ACC112 (cell line): ENCODE results near the gene C19orf81.

Source experiments
- H2AFZ ChIP-seq: fragments of 200-600 bp; sonication (generic); one replicate; pipeline ENCODE4 v1.6.0; 2017; ENCODE audit warnings: antibody characterized with exemption, low read length; ENCODE audit not compliant: unreplicated experiment
- H3K27ac ChIP-seq: fragments of 200-600 bp; sonication (generic); 2 replicates; pipeline ENCODE4 v1.5.1; 2014; ENCODE audit warnings: low read depth, mild to moderate bottlenecking, antibody characterized with exemption, low read length, moderate library complexity
- H3K27me3 ChIP-seq: fragments of 200-600 bp; sonication (generic); 2 replicates; pipeline ENCODE4 v1.6.1; 2014; ENCODE audit warnings: mild to moderate bottlenecking, antibody characterized with exemption, low read length, moderate library complexity, mixed read lengths; ENCODE audit not compliant: insufficient read depth
- H3K36me3 ChIP-seq: fragments of 200-600 bp; sonication (generic); 2 replicates; pipeline ENCODE4 v1.6.1; 2016; ENCODE audit warnings: mild to moderate bottlenecking, antibody characterized with exemption, low read length, moderate library complexity, mixed read lengths; ENCODE audit not compliant: insufficient read depth
- H3K4me1 ChIP-seq: fragments of 200-600 bp; sonication (generic); one replicate; pipeline ENCODE4 v1.6.1; 2016; ENCODE audit warnings: low read length, mixed read lengths; ENCODE audit not compliant: insufficient read depth, unreplicated experiment, control insufficient read depth
- H3K4me3 ChIP-seq: fragments of 200-600 bp; sonication (generic); 2 replicates; pipeline ENCODE4 v1.5.1; 2014; ENCODE audit warnings: mild to moderate bottlenecking, low read depth, low read length
- H3K79me2 ChIP-seq: fragments of 200-600 bp; sonication (generic); one replicate; pipeline ENCODE4 v1.6.0; 2016; ENCODE audit warnings: low read length; ENCODE audit not compliant: control insufficient read depth, unreplicated experiment, insufficient read depth

C19orf81 gene

GRCh38 chr19:50686310-50687032, 37.2 kb downstream of the C19orf81 start:
- no peak overlapping the region for H3K4me3 ChIP-seq
- no peaks in the 10 kb centered on the region for H3K36me3 ChIP-seq

GRCh38 chr19:50688766-50689165, 39.5 kb downstream of the C19orf81 start:
- peaks cover 10% of the 10 kb centered on the region for H3K27me3 ChIP-seq

More at GRCh38 chr19:50686310-50687032, 37.2 kb downstream of the C19orf81 start:
- no peak overlapping the region for H2AFZ ChIP-seq
- no peak overlapping the region for H3K27ac ChIP-seq
- no peaks in the 10 kb centered on the region for H3K4me1 ChIP-seq
- peaks cover 3% of the 10 kb centered on the region; the same call in 1 of the 2 replicates for H3K27me3 ChIP-seq
- no peaks in the 10 kb centered on the region for H3K79me2 ChIP-seq

DNA sequence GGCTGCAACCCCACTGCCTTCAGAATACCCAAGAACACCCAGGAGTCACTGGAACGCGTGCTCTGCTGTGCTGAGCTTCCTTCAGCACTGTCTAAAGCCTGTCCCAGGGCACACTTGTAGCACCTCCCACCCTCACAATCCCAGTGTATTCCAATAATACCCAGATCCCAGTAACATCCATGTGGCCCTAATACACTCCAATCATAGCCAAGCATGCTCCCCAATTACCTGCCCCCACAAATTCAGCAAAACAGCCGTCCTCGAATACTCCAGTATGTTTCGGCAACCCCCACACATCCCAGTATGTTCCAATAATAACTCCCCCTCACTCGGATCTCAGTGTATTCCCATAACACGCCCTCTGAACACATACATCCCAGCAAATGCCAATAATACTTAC, 41.2 kb downstream of the C19orf81 start:
- Histone ChIP-seq H3K4me1 (no peaks in the 10 kb centered on the region), H3K27me3 (peaks cover 18% of the 10 kb centered on the region), H3K27ac (no peak overlapping the region), H2AFZ (no peak overlapping the region), H3K4me3 (no peak overlapping the region), H3K36me3 (no peaks in the 10 kb centered on the region), H3K79me2 (no peaks in the 10 kb centered on the region)

More at GRCh38 chr19:50688766-50689165, 39.5 kb downstream of the C19orf81 start:
- Histone ChIP-seq H3K4me1 (no peaks in the 10 kb centered on the region), H3K4me3 (no peak overlapping the region), H3K36me3 (no peaks in the 10 kb centered on the region), H2AFZ (no peak overlapping the region), H3K79me2 (no peaks in the 10 kb centered on the region), H3K27ac (no peak overlapping the region)

DNA sequence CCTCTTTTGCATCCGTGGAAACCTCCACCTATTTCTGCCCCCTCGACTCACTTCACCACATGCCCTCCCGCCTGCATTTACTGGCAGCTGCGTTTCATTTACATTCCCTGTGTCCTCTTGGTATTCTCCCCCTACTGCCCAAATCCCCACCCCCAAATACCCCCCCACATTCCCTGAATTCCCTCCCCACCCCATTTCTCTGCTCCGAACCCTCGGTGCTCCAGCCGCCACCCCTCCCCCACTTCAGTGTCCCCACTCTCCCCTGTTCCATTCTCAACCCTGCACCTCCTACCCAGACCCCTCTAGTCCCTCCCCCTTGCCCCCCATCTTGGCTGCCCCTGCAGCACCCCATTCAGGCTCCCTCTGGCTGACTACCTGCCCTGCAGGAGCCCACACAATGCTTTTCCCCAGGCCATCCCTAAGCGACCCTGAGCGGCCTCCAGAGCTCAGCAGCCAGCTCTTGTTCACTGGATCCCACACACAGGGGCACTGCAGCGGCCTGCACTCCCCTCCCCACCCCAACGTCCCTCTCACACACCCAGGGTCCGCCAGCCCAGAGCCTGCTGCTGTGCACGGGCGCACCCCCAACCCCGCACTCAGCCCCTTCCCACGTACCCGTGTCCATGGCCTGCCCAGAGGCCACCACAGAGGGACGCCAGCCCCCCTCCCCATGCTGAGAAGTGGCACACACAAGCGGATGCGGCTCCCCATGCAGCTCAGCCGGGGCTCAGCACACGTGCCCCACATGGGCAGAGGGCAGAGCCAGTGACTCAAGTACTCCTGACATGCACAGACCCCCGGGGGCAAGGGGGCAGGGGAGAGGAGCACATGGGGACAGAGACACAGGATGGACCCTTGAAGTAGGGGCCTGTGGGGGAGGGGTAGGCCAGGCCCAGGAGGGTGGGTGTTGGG, 44.1 kb downstream of the C19orf81 start:
- H3K27me3 ChIP-seq = peaks cover 25% of the 10 kb centered on the region
- H3K4me3 ChIP-seq = no peak overlapping the region
- no peaks in the 10 kb centered on the region for H3K79me2 ChIP-seq
- H3K27ac ChIP-seq = no peak overlapping the region
- H3K4me1 ChIP-seq = no peaks in the 10 kb centered on the region
- no peaks in the 10 kb centered on the region for H3K36me3 ChIP-seq
- H2AFZ ChIP-seq = no peak overlapping the region

DNA sequence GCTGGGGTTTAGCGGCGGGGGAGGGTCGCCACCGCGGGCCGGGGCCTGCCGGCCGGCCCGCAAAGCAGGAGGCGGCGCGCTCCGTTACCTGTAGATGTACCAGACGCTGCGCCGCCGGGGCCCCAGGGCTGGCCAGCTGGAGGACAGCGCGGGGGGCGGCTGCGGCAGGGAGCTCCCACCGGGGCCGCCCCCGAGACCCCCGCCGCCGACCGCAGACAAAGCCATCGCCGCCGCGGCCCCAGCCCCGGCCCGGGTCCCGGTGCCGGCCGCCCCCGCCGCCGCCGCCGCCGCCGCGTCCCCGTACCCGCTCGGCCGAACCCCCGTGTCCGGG, 45.5 kb downstream of the C19orf81 start:
- no peak overlapping the region for H2AFZ ChIP-seq
- peaks cover 35% of the 10 kb centered on the region for H3K27me3 ChIP-seq
- no peaks in the 10 kb centered on the region for H3K4me1 ChIP-seq
- H3K36me3 ChIP-seq = no peaks in the 10 kb centered on the region
- no peaks in the 10 kb centered on the region for H3K79me2 ChIP-seq
- H3K4me3 ChIP-seq = no peak overlapping the region
- no peak overlapping the region for H3K27ac ChIP-seq

GRCh38 chr19:50695251-50696093, 46.2 kb downstream of the C19orf81 start:
- H3K27me3 ChIP-seq = peaks cover 35% of the 10 kb centered on the region
- no peaks in the 10 kb centered on the region for H3K36me3 ChIP-seq
- H3K27ac ChIP-seq = no peak overlapping the region
- H3K4me1 ChIP-seq = no peaks in the 10 kb centered on the region
- H3K4me3 ChIP-seq = no peak overlapping the region
- no peak overlapping the region for H2AFZ ChIP-seq
- H3K79me2 ChIP-seq = no peaks in the 10 kb centered on the region

DNA sequence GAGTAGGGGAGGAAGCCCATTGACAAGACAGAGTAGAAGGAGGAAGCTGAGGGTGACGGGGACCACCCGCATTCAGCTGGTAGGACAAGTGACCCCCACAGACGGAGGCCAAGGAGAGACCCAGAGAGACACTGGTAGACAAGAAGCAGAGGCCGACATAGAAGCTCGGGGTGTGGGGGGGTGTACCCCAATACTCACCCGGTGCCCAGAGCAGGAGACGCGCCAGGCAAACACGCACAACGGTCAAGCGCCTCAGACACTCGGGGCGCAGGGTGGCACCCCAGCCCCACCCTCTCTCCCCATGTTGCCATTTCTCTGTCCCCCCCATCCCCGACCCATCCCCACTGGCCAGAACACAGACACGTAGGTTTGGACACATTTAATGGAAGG, 46.8 kb downstream of the C19orf81 start:
- Histone ChIP-seq H3K4me1 (no peaks in the 10 kb centered on the region), H3K27ac (no peak overlapping the region), H3K4me3 (no peak overlapping the region), H2AFZ (no peak overlapping the region), H3K36me3 (no peaks in the 10 kb centered on the region), H3K79me2 (no peaks in the 10 kb centered on the region), H3K27me3 (peaks cover 35% of the 10 kb centered on the region)

GRCh38 chr19:50697414-50698124, 48.3 kb downstream of the C19orf81 start:
- H3K27me3 ChIP-seq = peaks cover 34% of the 10 kb centered on the region
- H3K4me3 ChIP-seq = no peak overlapping the region
- no peak overlapping the region for H3K27ac ChIP-seq
- H3K36me3 ChIP-seq = no peaks in the 10 kb centered on the region
- H2AFZ ChIP-seq = no peak overlapping the region
- no peaks in the 10 kb centered on the region for H3K4me1 ChIP-seq
- no peaks in the 10 kb centered on the region for H3K79me2 ChIP-seq

DNA sequence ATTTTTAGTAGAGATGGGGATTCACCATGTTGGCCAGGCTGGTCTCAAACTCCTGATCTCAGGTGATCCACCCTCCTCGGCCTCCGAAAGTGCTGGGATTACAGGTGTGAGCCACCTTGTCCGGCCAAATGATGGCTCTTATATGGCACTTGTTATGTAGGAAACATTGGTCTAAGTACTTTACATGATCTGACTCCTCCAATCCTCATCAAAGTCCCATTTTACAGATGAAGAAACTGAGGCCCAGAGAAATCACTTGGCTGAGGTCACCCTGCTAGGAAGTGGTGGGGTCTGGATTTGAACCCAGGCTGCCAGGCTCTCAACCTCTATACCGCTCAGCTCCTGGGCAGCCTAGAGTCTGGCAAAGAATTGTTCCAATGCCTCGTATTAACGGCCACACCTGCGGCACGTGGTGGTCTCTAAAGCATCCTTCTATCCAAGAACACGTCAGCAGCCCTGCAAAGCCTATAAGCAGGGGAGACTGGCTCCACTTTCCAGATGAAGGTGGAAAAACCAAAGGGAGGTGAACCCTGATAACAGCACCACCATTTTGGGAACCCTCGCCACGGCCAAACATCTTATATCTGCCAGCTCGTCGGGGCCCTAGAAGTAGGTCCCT, 52.2 kb downstream of the C19orf81 start:
- Histone ChIP-seq H3K36me3 (no peaks in the 10 kb centered on the region), H3K4me3 (no peak overlapping the region), H2AFZ (no peak overlapping the region), H3K79me2 (no peaks in the 10 kb centered on the region), H3K4me1 (no peaks in the 10 kb centered on the region), H3K27me3 (peaks cover 13% of the 10 kb centered on the region; the same call in 1 of the 2 replicates), H3K27ac (no peak overlapping the region)
